ENCODE data around the gene TMPRSS13. TPM values are rescaled to one million over a fixed set of nuclear protein-coding genes. Genes with fewer than 3 reads are reported as not detected.

The TMPRSS13 gene
- total RNA-seq, 2 experiments from 2014 or later = 2.0 to 2.6 TPM

GRCh38 chr11:117936973-117937372, 7.8 kb upstream of the TMPRSS13 start:
- peak; percentile 7 for DNase-seq
- peaks cover 22% of the 10 kb centered on the region for H3K4me1 Mint-ChIP-seq (ENCODE audit: low read depth)
- no peak overlapping the region for H3K4me3 Mint-ChIP-seq
- no peaks in the 10 kb centered on the region for H3K9me3 Mint-ChIP-seq
- CTCF ChIA-PET = interaction anchor here (0.6 to 4.4 kb wide), 6 partner anchors 10 to 94 kb away, joined by 3 to 37 read pairs (median 4); no protein-coding TSS in a partner anchor
- no peaks in the 10 kb centered on the region for H3K36me3 Mint-ChIP-seq
- POLR2A ChIA-PET = no interaction called here
- intact Hi-C loops (cut with micrococcal nuclease) = no loop called here
- H3K27ac Mint-ChIP-seq = no peak overlapping the region
- no peaks in the 10 kb centered on the region for H3K27me3 Mint-ChIP-seq

- Mint-ChIP-seq H3K4me1 (ENCODE audit: low read depth) (peaks cover 45% of the 10 kb centered on the region), H3K9me3 (no peaks in the 10 kb centered on the region), H3K27ac (no peak overlapping the region), H3K36me3 (no peaks in the 10 kb centered on the region), H3K4me3 (no peak overlapping the region), H3K27me3 (no peaks in the 10 kb centered on the region)
- peak; percentile 16 for DNase-seq
- ChIA-PET POLR2A (no interaction called here), CTCF (interaction anchor here (0.6 to 4.4 kb wide), 3 partner anchors 12 to 119 kb away, joined by 3 to 37 read pairs (median 4); no protein-coding TSS in a partner anchor)
- intact Hi-C loops (cut with micrococcal nuclease) = loop anchor here (5.0 kb wide), 1 partner anchor 118 kb away; no protein-coding TSS in a partner anchor
These were observed 5.5 kb upstream of the TMPRSS13 start for GRCh38 chr11:117934526-117935307.

- Mint-ChIP-seq H3K27ac (no peak overlapping the region), H3K4me1 (ENCODE audit: low read depth) (peaks cover 50% of the 10 kb centered on the region), H3K36me3 (no peaks in the 10 kb centered on the region), H3K9me3 (no peaks in the 10 kb centered on the region), H3K4me3 (no peak overlapping the region), H3K27me3 (no peaks in the 10 kb centered on the region)
- intact Hi-C loops (cut with micrococcal nuclease) = loop anchor here (5.0 kb wide), 1 partner anchor 118 kb away; no protein-coding TSS in a partner anchor
- DNase-seq = peak; percentile 8
- ChIA-PET POLR2A (no interaction called here), CTCF (interaction anchor here (0.6 to 4.4 kb wide), 3 partner anchors 13 to 119 kb away, joined by 3 to 37 read pairs (median 4); no protein-coding TSS in a partner anchor)
These were observed 4.7 kb upstream of the TMPRSS13 start for GRCh38 chr11:117933930-117934329.

- peaks cover 53% of the 10 kb centered on the region for H3K4me1 Mint-ChIP-seq (ENCODE audit: low read depth)
- DNase-seq = peak; percentile 1
- H3K36me3 Mint-ChIP-seq = no peaks in the 10 kb centered on the region
- H3K27me3 Mint-ChIP-seq = no peaks in the 10 kb centered on the region
- POLR2A ChIA-PET = interaction anchor here (0.6 kb wide), 1 partner anchor 13 kb away, joined by 3 read pairs; no protein-coding TSS in a partner anchor
- H3K27ac Mint-ChIP-seq = no peak overlapping the region
- intact Hi-C loops (cut with micrococcal nuclease) = loop anchor here (5.0 kb wide), 1 partner anchor 119 kb away; no protein-coding TSS in a partner anchor
- CTCF ChIA-PET = interaction anchor here (4.4 to 6.3 kb wide), 2 partner anchors 12 to 14 kb away, joined by 37 to 53 read pairs; no protein-coding TSS in a partner anchor
- H3K4me3 Mint-ChIP-seq = no peak overlapping the region
- no peaks in the 10 kb centered on the region for H3K9me3 Mint-ChIP-seq
These were observed 4.3 kb upstream of the TMPRSS13 start for GRCh38 chr11:117933475-117933874.

- Mint-ChIP-seq H3K36me3 (no peaks in the 10 kb centered on the region), H3K27me3 (no peaks in the 10 kb centered on the region), H3K4me3 (no peak overlapping the region), H3K9me3 (no peaks in the 10 kb centered on the region), H3K4me1 (ENCODE audit: low read depth) (peaks cover 55% of the 10 kb centered on the region), H3K27ac (no peak overlapping the region)
- intact Hi-C loops (cut with micrococcal nuclease) = loop anchor here (5.0 kb wide), 1 partner anchor 119 kb away; no protein-coding TSS in a partner anchor
- POLR2A ChIA-PET = interaction anchor here (0.6 to 1.0 kb wide), 2 partner anchors 13 to 14 kb away, joined by 3 read pairs; no protein-coding TSS in a partner anchor
- CTCF ChIA-PET = interaction anchor here (1.8 to 6.3 kb wide), 3 partner anchors 13 to 125 kb away, joined by 7 to 53 read pairs (median 15); no protein-coding TSS in a partner anchor
- no peak for DNase-seq
These were observed 3.7 kb upstream of the TMPRSS13 start for GRCh38 chr11:117932947-117933346.

DNA sequence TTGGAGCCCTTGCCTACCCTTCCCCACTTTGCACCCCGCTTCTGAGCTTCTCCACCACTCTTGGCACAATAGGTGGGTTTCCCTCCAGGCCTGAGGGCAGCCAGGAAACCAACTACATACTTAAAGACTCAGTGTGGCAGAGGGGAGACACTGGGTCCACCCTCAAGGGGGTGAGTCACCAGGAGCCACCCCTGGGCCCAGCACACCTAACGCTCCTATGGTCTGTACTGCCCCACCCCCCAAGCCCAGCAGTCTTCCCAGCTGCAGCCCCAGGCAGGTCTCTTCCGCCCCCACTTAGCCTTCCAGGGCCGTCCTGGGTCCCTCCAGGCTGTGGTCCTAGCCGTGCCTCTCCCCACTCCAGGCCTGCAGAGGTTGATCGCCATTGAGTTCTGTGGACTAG, 3.2 kb upstream of the TMPRSS13 start:
- intact Hi-C loops (cut with micrococcal nuclease) = loop anchor here (5.0 kb wide), 1 partner anchor 120 kb away; no protein-coding TSS in a partner anchor
- H3K9me3 Mint-ChIP-seq = no peaks in the 10 kb centered on the region
- no peaks in the 10 kb centered on the region for H3K36me3 Mint-ChIP-seq
- H3K27ac Mint-ChIP-seq = no peak overlapping the region
- no peaks in the 10 kb centered on the region for H3K27me3 Mint-ChIP-seq
- H3K4me1 Mint-ChIP-seq (ENCODE audit: low read depth) = peaks cover 55% of the 10 kb centered on the region
- DNase-seq = peak; percentile 10
- ChIA-PET CTCF (interaction anchor here (1.2 to 6.3 kb wide), 5 partner anchors 13 to 125 kb away, joined by 3 to 53 read pairs (median 7); no protein-coding TSS in a partner anchor), POLR2A (interaction anchor here (1.0 to 1.5 kb wide), 3 partner anchors 13 to 55 kb away, joined by 3 to 6 read pairs (median 3); no protein-coding TSS in a partner anchor)
- no peak overlapping the region for H3K4me3 Mint-ChIP-seq

- Mint-ChIP-seq H3K36me3 (no peaks in the 10 kb centered on the region), H3K27ac (peak overlapping the region; percentile 51), H3K27me3 (no peaks in the 10 kb centered on the region), H3K4me1 (ENCODE audit: low read depth) (peaks cover 54% of the 10 kb centered on the region), H3K4me3 (no peak overlapping the region), H3K9me3 (no peaks in the 10 kb centered on the region)
- ChIA-PET CTCF (interaction anchor here (1.2 to 6.3 kb wide), 5 partner anchors 12 to 124 kb away, joined by 3 to 53 read pairs (median 7); no protein-coding TSS in a partner anchor), POLR2A (interaction anchor here (0.8 to 1.5 kb wide), 5 partner anchors 12 to 55 kb away, joined by 3 to 6 read pairs (median 3); partner anchors contain the start of gene FXYD6)
- intact Hi-C loops (cut with micrococcal nuclease) = loop anchor here (2.0 to 5.0 kb wide), 2 partner anchors 15 to 120 kb away; no protein-coding TSS in a partner anchor
- DNase-seq = peak; percentile 85
These were observed 2.8 kb upstream of the TMPRSS13 start for GRCh38 chr11:117931971-117932370.

GRCh38 chr11:117931331-117931950, 2.2 kb upstream of the TMPRSS13 start:
- DNase-seq = no peak
- H3K4me1 Mint-ChIP-seq (ENCODE audit: low read depth) = peaks cover 49% of the 10 kb centered on the region
- intact Hi-C loops (cut with micrococcal nuclease) = loop anchor here (2.0 to 5.0 kb wide), 2 partner anchors 15 to 121 kb away; no protein-coding TSS in a partner anchor
- no peak overlapping the region for H3K4me3 Mint-ChIP-seq
- H3K27ac Mint-ChIP-seq = peak overlapping the region; percentile 51
- H3K27me3 Mint-ChIP-seq = no peaks in the 10 kb centered on the region
- ChIA-PET POLR2A (interaction anchor here (0.8 to 1.5 kb wide), 4 partner anchors 12 to 56 kb away, joined by 3 to 6 read pairs (median 3); partner anchors contain the start of gene FXYD6), CTCF (interaction anchor here (1.0 to 6.3 kb wide), 6 partner anchors 12 to 124 kb away, joined by 3 to 53 read pairs (median 7); no protein-coding TSS in a partner anchor)
- no peaks in the 10 kb centered on the region for H3K9me3 Mint-ChIP-seq
- no peaks in the 10 kb centered on the region for H3K36me3 Mint-ChIP-seq

DNA sequence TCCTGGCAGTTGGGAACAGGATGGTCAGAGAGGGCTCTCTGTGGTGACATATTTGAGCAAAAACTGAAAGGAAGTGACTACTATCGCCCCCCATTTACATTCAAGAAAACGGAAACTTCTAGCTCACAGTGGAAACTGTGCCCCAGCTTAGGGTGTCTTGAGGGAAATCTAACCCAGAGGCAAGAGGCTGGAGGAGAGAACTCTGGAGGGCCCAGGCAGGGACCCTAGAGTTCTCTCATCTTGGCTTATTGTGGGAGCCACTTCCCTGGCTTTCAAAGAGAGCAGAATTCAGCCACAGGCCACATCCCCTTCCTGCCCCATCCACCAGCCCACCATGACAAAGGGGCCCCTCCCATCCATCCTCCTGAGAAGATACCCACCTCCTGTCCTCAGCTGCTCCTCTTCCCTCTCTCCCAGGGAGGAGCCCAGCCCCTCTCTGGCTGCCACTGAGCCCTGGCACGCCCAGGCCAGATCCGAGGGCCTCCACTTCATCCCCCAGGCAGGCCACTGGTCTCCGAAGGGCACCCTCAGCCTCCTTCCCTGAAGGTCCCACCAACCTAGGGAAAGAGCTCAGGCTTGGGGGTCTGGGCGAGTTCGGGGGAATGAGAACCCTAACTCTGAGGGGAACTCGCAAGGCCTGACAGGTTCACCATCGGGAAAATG, 1.6 kb upstream of the TMPRSS13 start:
- POLR2A ChIA-PET = interaction anchor here (0.8 to 1.5 kb wide), 3 partner anchors 11 to 56 kb away, joined by 3 to 6 read pairs (median 3); partner anchors contain the start of gene FXYD6
- intact Hi-C loops (cut with micrococcal nuclease) = loop anchor here (2.0 to 5.0 kb wide), 2 partner anchors 16 to 122 kb away; no protein-coding TSS in a partner anchor
- Mint-ChIP-seq H3K9me3 (no peaks in the 10 kb centered on the region), H3K4me1 (ENCODE audit: low read depth) (peaks cover 47% of the 10 kb centered on the region), H3K36me3 (no peaks in the 10 kb centered on the region), H3K27me3 (no peaks in the 10 kb centered on the region), H3K4me3 (no peak overlapping the region), H3K27ac (peak overlapping the region; percentile 72)
- CTCF ChIA-PET = interaction anchor here (0.6 to 6.3 kb wide), 5 partner anchors 15 to 122 kb away, joined by 3 to 53 read pairs (median 7); no protein-coding TSS in a partner anchor
- DNase-seq = peak; percentile 57

DNA sequence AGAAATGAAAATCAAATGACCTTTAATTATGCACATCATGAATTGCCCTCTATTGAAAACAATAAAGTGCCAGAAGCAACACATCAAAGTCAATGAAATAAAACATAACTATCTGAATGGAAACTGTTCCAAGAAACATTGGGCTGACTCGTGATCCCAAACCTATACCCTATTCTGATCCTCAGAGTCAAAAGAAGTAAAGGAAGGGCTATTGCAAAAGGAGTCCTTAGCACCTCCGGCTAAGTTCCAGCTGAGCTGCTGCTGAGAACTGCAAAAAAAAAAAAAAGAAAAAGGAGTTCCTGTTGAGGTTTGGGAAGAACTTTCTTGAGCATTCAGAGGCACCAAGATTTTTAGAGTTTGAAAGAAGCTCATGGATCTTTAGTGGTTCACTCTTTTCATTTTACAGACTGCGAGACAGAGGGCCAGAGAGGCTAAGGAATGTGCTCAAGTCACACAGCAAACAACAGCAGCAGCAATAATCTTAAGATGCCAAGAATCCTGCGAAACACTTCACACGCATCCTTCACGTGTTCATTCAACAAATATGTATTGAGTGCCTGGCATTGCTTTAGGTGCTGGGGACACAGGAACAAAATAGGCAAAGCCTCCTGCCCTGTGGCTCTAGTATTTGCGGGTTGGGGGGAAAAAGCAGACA, 841 bp upstream of the TMPRSS13 start:
- Mint-ChIP-seq H3K9me3 (no peaks in the 10 kb centered on the region), H3K36me3 (no peaks in the 10 kb centered on the region), H3K4me1 (ENCODE audit: low read depth) (peaks cover 47% of the 10 kb centered on the region), H3K27ac (peak overlapping the region; percentile 72), H3K27me3 (no peaks in the 10 kb centered on the region), H3K4me3 (no peak overlapping the region)
- POLR2A ChIA-PET = no interaction called here
- intact Hi-C loops (cut with micrococcal nuclease) = loop anchor here (2.0 to 5.0 kb wide), 2 partner anchors 17 to 122 kb away; no protein-coding TSS in a partner anchor
- no peak for DNase-seq
- CTCF ChIA-PET = interaction anchor here (1.0 to 6.3 kb wide), 4 partner anchors 16 to 123 kb away, joined by 3 to 53 read pairs (median 11); no protein-coding TSS in a partner anchor

Measured in activated CD4-positive, alpha-beta memory T cell treated with anti-CD3 and anti-CD28 coated beads for 36 hours (primary cell).